PC-3 (cell line): ENCODE measurements around the gene ACTN1. TPM values are rescaled to one million over a fixed set of nuclear protein-coding genes. Genes with fewer than 3 reads are reported as not detected.

ENCODE experiments used
- ATAC-seq: fragments of 200-7000 bp; cut with Tn5 transposase; 2 replicates; pipeline ENCODE4 v1.9.1; 2020; ENCODE audit warnings: mild to moderate bottlenecking, moderate library complexity
- BruUV-seq: library from RNA; stranded (reverse); fragments of 400-500 nt; replicated peaks from 2 replicates; lab custom pipeline; 2021; lab: Mats Ljungman, UMichigan
- CTCF ChIA-PET: fragments of 300-600 bp; sonication (Branson Sonifier 250); formaldehyde crosslinking; loops from one replicate; lab custom pipeline; 2022; ENCODE audit warnings: antibody characterized with exemption; lab: Charles Lee
- POLR2A ChIA-PET: fragments of 300-600 bp; sonication (Branson Sonifier 250); formaldehyde crosslinking; loops from one replicate; lab custom pipeline; 2022; ENCODE audit warnings: antibody characterized with exemption; ENCODE audit not compliant: unreplicated experiment; lab: Charles Lee
- DNase-seq: peaks from one replicate; pipeline ENCODE4 v3.0.0-alpha.2; 2015
- H2AFZ ChIP-seq: fragments of 300-600 bp; sonication (generic); 2 replicates; pipeline ENCODE4 v1.6.0; 2016; ENCODE audit warnings: antibody characterized with exemption, low read length
- H3F3A ChIP-seq: fragments of 300-600 bp; sonication (generic); one replicate; pipeline ENCODE4 v1.6.0; 2017; ENCODE audit warnings: antibody characterized with exemption, low read length, control low read depth, mild to moderate bottlenecking; ENCODE audit not compliant: unreplicated experiment
- H3K27ac ChIP-seq: fragments of 300-600 bp; sonication (generic); 2 replicates; pipeline ENCODE4 v1.5.1; 2016; ENCODE audit warnings: mild to moderate bottlenecking, low read length
- H3K27me3 ChIP-seq: fragments of 300-600 bp; sonication (generic); 2 replicates; pipeline ENCODE4 v1.6.1; 2016; ENCODE audit warnings: low read length, mixed read lengths
- H3K36me3 ChIP-seq: fragments of 300-600 bp; sonication (generic); 2 replicates; pipeline ENCODE4 v1.6.1; 2016; ENCODE audit warnings: low read depth, mixed run types, low read length, mixed read lengths
- H3K4me1 ChIP-seq: fragments of 300-600 bp; sonication (generic); 2 replicates; pipeline ENCODE4 v1.5.1; 2016; ENCODE audit warnings: low read length; ENCODE audit not compliant: insufficient read depth
- H3K4me2 ChIP-seq: fragments of 300-600 bp; sonication (generic); 2 replicates; pipeline ENCODE4 v1.6.0; 2016; ENCODE audit warnings: low read length
- H3K4me3 ChIP-seq: fragments of 300-600 bp; sonication (generic); 2 replicates; pipeline ENCODE4 v1.5.1; 2016; ENCODE audit warnings: mild to moderate bottlenecking, low read length, mixed read lengths
- H3K79me2 ChIP-seq: fragments of 300-600 bp; sonication (generic); 2 replicates; pipeline ENCODE4 v1.6.1; 2017; ENCODE audit warnings: low read length, mixed read lengths
- H3K9ac ChIP-seq: fragments of 300-600 bp; sonication (generic); 2 replicates; pipeline ENCODE4 v1.6.0; 2016; ENCODE audit warnings: mild to moderate bottlenecking, low read length
- H3K9me2 ChIP-seq: fragments of 300-600 bp; sonication (generic); replicated peaks from 2 replicates; pipeline ENCODE4 v1.6.1; 2016; ENCODE audit warnings: mixed run types, low read length, mixed read lengths
- H3K9me3 ChIP-seq: fragments of 300-600 bp; sonication (generic); 2 replicates; pipeline ENCODE4 v1.6.1; 2016; ENCODE audit warnings: low read length, mixed read lengths
- H4K20me1 ChIP-seq: fragments of 300-600 bp; sonication (generic); 2 replicates; pipeline ENCODE4 v1.6.1; 2016; ENCODE audit warnings: low read length, mixed read lengths
- CTCF ChIP-seq: fragments of 300-600 bp; sonication (generic); conservative IDR thresholded peaks from 2 replicates; pipeline ENCODE4 v1.5.1; 2017; ENCODE audit warnings: antibody characterized with exemption, low read depth, mild to moderate bottlenecking, low read length
- EZH2 ChIP-seq: fragments of 300-600 bp; sonication (generic); IDR thresholded peaks from one replicate; pipeline ENCODE4 v1.6.1; 2017; ENCODE audit warnings: antibody characterized with exemption, mild to moderate bottlenecking, low read length; ENCODE audit not compliant: unreplicated experiment
- EZH2phosphoT487 ChIP-seq: fragments of 300-600 bp; sonication (generic); IDR thresholded peaks from 2 replicates; pipeline ENCODE4 v1.6.1; 2018; ENCODE audit warnings: mild to moderate bottlenecking, antibody characterized with exemption, low read length, borderline replicate concordance
- intact Hi-C: fragments of 100-400 bp; cut with micrococcal nuclease; formaldehyde crosslinking; loops from 2 replicates; pipeline ENCODE4 v1.9.0; 2023
- total RNA-seq: library from RNA; depleted of rRNA; stranded (reverse); fragments of >200 nt; gene quantifications from 2 replicates; pipeline ENCODE4 v1.2.3, GENCODE V29; 2014

Gene ACTN1
- total RNA-seq, 1 experiment from 2014 or later = 303 TPM

GRCh38 chr14:68877993-68878575 is 101.0 kb downstream of the ACTN1 start:
- Histone ChIP-seq H3K79me2 (no peaks in the 10 kb centered on the region), H3K9me3 (no peaks in the 10 kb centered on the region), H2AFZ (no peak overlapping the region), H3K9me2 (no peaks in the 10 kb centered on the region), H3K27ac (no peak overlapping the region), H3K27me3 (no peaks in the 10 kb centered on the region), H3K4me1 (no peaks in the 10 kb centered on the region), H4K20me1 (no peaks in the 10 kb centered on the region), H3K4me2 (no peak overlapping the region), H3K9ac (no peak overlapping the region), H3F3A (no peaks in the 10 kb centered on the region), H3K4me3 (no peak overlapping the region), H3K36me3 (peaks cover 93% of the 10 kb centered on the region)
- ATAC-seq (no peak), DNase-seq (no peak)
- TF ChIP-seq CTCF (no peak), EZH2 (no peak), EZH2phosphoT487 (no peak)
- intact Hi-C loops = no loop called here
- ChIA-PET POLR2A (no interaction called here), CTCF (no interaction called here)
- BruUV-seq = no TSS peak

- Histone ChIP-seq H3K27ac (no peak overlapping the region), H3K79me2 (no peaks in the 10 kb centered on the region), H4K20me1 (no peaks in the 10 kb centered on the region), H3K27me3 (no peaks in the 10 kb centered on the region), H3K4me2 (no peak overlapping the region), H3F3A (no peaks in the 10 kb centered on the region), H3K9ac (no peak overlapping the region), H3K36me3 (peaks cover 94% of the 10 kb centered on the region), H3K4me1 (no peaks in the 10 kb centered on the region), H3K9me2 (no peaks in the 10 kb centered on the region), H3K4me3 (no peak overlapping the region), H3K9me3 (no peaks in the 10 kb centered on the region), H2AFZ (no peak overlapping the region)
- TF ChIP-seq EZH2phosphoT487 (no peak), EZH2 (no peak)
- POLR2A ChIA-PET = no interaction called here
- CTCF ChIA-PET = no interaction called here
- no TSS peak for BruUV-seq
- DNase-seq (no peak), ATAC-seq (no peak)
- intact Hi-C loops = no loop called here
Observed at GRCh38 chr14:68876976-68877375, 102.1 kb downstream of the ACTN1 start.

GRCh38 chr14:68874746-68875155 is 104.4 kb downstream of the ACTN1 start:
- Histone ChIP-seq H3K79me2 (no peaks in the 10 kb centered on the region), H3K4me3 (no peak overlapping the region)
- no peak for ATAC-seq

More at GRCh38 chr14:68874746-68875155, 104.4 kb downstream of the ACTN1 start:
- Histone ChIP-seq H2AFZ (no peak overlapping the region), H3K4me1 (no peaks in the 10 kb centered on the region), H3K36me3 (peaks cover 89% of the 10 kb centered on the region), H3K4me2 (no peak overlapping the region), H4K20me1 (no peaks in the 10 kb centered on the region), H3F3A (peaks cover 4% of the 10 kb centered on the region), H3K9me2 (no peaks in the 10 kb centered on the region), H3K9ac (no peak overlapping the region), H3K27me3 (no peaks in the 10 kb centered on the region), H3K27ac (no peak overlapping the region), H3K9me3 (no peaks in the 10 kb centered on the region)
- intact Hi-C loops = no loop called here
- POLR2A ChIA-PET = no interaction called here
- TF ChIP-seq EZH2 (no peak), EZH2phosphoT487 (no peak), CTCF (no peak)
- no peak for DNase-seq
- BruUV-seq = no TSS peak
- CTCF ChIA-PET = no interaction called here
